Right lobe of liver (tissue), 4 donors: ENCODE results near the gene LY6G6D.

Source experiments
- POLR2A ChIP-seq: fragments of 450-650 bp; IDR thresholded peaks from one replicate; pipeline ENCODE4 v1.6.1; 2017; ENCODE audit warnings: antibody characterized with exemption, mild to moderate bottlenecking
- TF ChIP-seq, protein P1 (sequence below), 4 donors: fragments of 200-600 bp in 3 of 4; fragments of 450-650 bp in 1 of 4; IDR thresholded peaks; one replicate each; pipeline versions ENCODE4 v1.5.1 to v1.8.0; 2016 to 2022; ENCODE audit warnings: antibody characterized with exemption in 4 of 4, mild to moderate bottlenecking in 2 of 4
- donor health status: DM: no; HTN: no; CAD: no.
- donor health status: DM: no; HTN: no; CAD: no.
- donor health status: DM: no; HTN: yes; CAD: no.

- no peak for TF ChIP-seq POLR2A
- TF ChIP-seq, protein P1, sequence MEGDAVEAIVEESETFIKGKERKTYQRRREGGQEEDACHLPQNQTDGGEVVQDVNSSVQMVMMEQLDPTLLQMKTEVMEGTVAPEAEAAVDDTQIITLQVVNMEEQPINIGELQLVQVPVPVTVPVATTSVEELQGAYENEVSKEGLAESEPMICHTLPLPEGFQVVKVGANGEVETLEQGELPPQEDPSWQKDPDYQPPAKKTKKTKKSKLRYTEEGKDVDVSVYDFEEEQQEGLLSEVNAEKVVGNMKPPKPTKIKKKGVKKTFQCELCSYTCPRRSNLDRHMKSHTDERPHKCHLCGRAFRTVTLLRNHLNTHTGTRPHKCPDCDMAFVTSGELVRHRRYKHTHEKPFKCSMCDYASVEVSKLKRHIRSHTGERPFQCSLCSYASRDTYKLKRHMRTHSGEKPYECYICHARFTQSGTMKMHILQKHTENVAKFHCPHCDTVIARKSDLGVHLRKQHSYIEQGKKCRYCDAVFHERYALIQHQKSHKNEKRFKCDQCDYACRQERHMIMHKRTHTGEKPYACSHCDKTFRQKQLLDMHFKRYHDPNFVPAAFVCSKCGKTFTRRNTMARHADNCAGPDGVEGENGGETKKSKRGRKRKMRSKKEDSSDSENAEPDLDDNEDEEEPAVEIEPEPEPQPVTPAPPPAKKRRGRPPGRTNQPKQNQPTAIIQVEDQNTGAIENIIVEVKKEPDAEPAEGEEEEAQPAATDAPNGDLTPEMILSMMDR (IDR thresholded peaks at IDR 0.05): no peak
These were observed 43.1 kb downstream of the LY6G6D start for GRCh38 chr6:31758281-31758680.
